CD4-positive, alpha-beta T cell treated with Interleukin-10 for 1 hour (primary cell): ENCODE results near the gene RNU1-3.
A peak's percentile ranks its signal among the peaks of the same experiment; 100 is the strongest.
"Not testable (repeated sequence)": the region's sequence is repeated elsewhere in the genome, so short reads cannot be mapped to it uniquely, and the experiment has no call there.

ENCODE experiments used
- DNase-seq: peaks from one replicate; pipeline ENCODE4 v3.0.0-alpha.2; 2020

Gene RNU1-3

GRCh38 chr1:16693449-16694307 lies 26.9 kb upstream of the RNU1-3 start:
- not testable (repeated sequence) for DNase-seq

- not testable (repeated sequence) for DNase-seq
Observed at GRCh38 chr1:16692717-16693448, 26.1 kb upstream of the RNU1-3 start.

GRCh38 chr1:16692283-16692682 lies 25.5 kb upstream of the RNU1-3 start:
- not testable (repeated sequence) for DNase-seq

GRCh38 chr1:16690971-16691682 lies 24.4 kb upstream of the RNU1-3 start:
- not testable (repeated sequence) for DNase-seq

GRCh38 chr1:16687132-16687800 lies 20.5 kb upstream of the RNU1-3 start:
- DNase-seq: not testable (repeated sequence)

GRCh38 chr1:16685445-16686371 lies 19.0 kb upstream of the RNU1-3 start:
- not testable (repeated sequence) for DNase-seq

GRCh38 chr1:16684738-16685337 lies 18.1 kb upstream of the RNU1-3 start:
- peak; percentile 45 for DNase-seq

GRCh38 chr1:16684152-16684551 lies 17.4 kb upstream of the RNU1-3 start:
- not testable (repeated sequence) for DNase-seq

GRCh38 chr1:16682803-16683202 lies 16.1 kb upstream of the RNU1-3 start:
- DNase-seq: not testable (repeated sequence)

GRCh38 chr1:16680366-16680765 lies 13.6 kb upstream of the RNU1-3 start:
- DNase-seq: not testable (repeated sequence)

GRCh38 chr1:16677552-16678431 lies 11.0 kb upstream of the RNU1-3 start:
- DNase-seq: peak; percentile 66

- DNase-seq: peak; percentile 48
Observed at GRCh38 chr1:16676661-16677523, 10.1 kb upstream of the RNU1-3 start.

- DNase-seq: not testable (repeated sequence)
Observed at GRCh38 chr1:16675118-16675510, 8.4 kb upstream of the RNU1-3 start.

- DNase-seq: not testable (repeated sequence)
Observed at GRCh38 chr1:16673976-16674375, 7.2 kb upstream of the RNU1-3 start.

GRCh38 chr1:16665836-16666235 lies 912 bp downstream of the RNU1-3 start:
- not testable (repeated sequence) for DNase-seq

GRCh38 chr1:16658234-16658633 lies 8.5 kb downstream of the RNU1-3 start:
- DNase-seq: not testable (repeated sequence)

GRCh38 chr1:16656981-16657683 lies 9.6 kb downstream of the RNU1-3 start:
- DNase-seq: not testable (repeated sequence)

- DNase-seq: not testable (repeated sequence)
Observed at GRCh38 chr1:16656574-16656973, 10.2 kb downstream of the RNU1-3 start.
